H1 (cell line): ENCODE results near the gene CD300LF. TPM values are rescaled to one million over a fixed set of nuclear protein-coding genes. Genes with fewer than 3 reads are reported as not detected.

Experiments used
- CTCF ChIA-PET: fragments of 300-600 bp; sonication (Branson Sonifier 250); formaldehyde crosslinking; loops from one replicate; lab custom pipeline; 2021; ENCODE audit not compliant: partially characterized antibody; lab: Charles Lee
- POLR2A ChIA-PET: fragments of 300-600 bp; sonication (Branson Sonifier 250); formaldehyde crosslinking; loops from one replicate; lab custom pipeline; 2021; ENCODE audit warnings: inconsistent platforms; ENCODE audit not compliant: partially characterized antibody; lab: Charles Lee
- DNase-seq, 2 experiments: peaks; one replicate each; pipeline versions ENCODE4 v3.0.0 to v3.0.0-alpha.2; 2010 to 2022; ENCODE audit warnings: low spot score in 2 of 2, low read depth in 1 of 2, mixed read lengths in 1 of 2
- FAIRE-seq: peaks from 2 replicates; lab custom pipeline; 2011; peaks lifted over from hg19 to GRCh38; lab: Jason Lieb, UNC
- H2AFZ ChIP-seq: 2 replicates; pipeline ENCODE4 v1.8.1; 2012; ENCODE audit warnings: low read length, inconsistent platforms
- H2AK5ac ChIP-seq: 2 replicates; pipeline ENCODE4 v1.6.1; 2013; ENCODE audit warnings: low read depth, low read length
- H2BK120ac ChIP-seq: replicated peaks from 2 replicates; pipeline ENCODE3; 2013; ENCODE audit warnings: low read depth, low read length, inconsistent platforms
- H2BK12ac ChIP-seq: 2 replicates; pipeline ENCODE4 v1.6.1; 2013; ENCODE audit warnings: low read depth, low read length
- H2BK15ac ChIP-seq: 2 replicates; pipeline ENCODE4 v1.6.1; 2013; ENCODE audit warnings: low read length
- H2BK20ac ChIP-seq: 2 replicates; pipeline ENCODE4 v1.6.1; 2013; ENCODE audit warnings: low read length
- H2BK5ac ChIP-seq: 2 replicates; pipeline ENCODE4 v1.6.1; 2013; ENCODE audit warnings: low read depth, low read length
- H3K14ac ChIP-seq: 2 replicates; pipeline ENCODE4 v1.6.1; 2013; ENCODE audit warnings: inconsistent platforms; ENCODE audit not compliant: insufficient read length
- H3K18ac ChIP-seq: 2 replicates; pipeline ENCODE4 v1.6.1; 2013; ENCODE audit warnings: low read length; ENCODE audit errors: extremely low read depth
- H3K23ac ChIP-seq: 2 replicates; pipeline ENCODE4 v1.6.1; 2013; ENCODE audit warnings: inconsistent platforms; ENCODE audit not compliant: insufficient read length
- H3K23me2 ChIP-seq: 2 replicates; pipeline ENCODE4 v1.6.1; 2013; ENCODE audit warnings: low read depth, low read length
- H3K27ac ChIP-seq: 2 replicates; pipeline ENCODE4 v1.6.1; 2011; ENCODE audit warnings: low read depth, low read length, inconsistent platforms
- H3K27me3 ChIP-seq, 4 experiments: replicated peaks in 1 of 4; 1 replicate in 1 of 4; 2 replicates in 3 of 4; pipeline versions ENCODE4 v1.6.1 to v1.8.1; 2011 to 2013; ENCODE audit warnings: low read length in 3 of 4, mild to moderate bottlenecking in 3 of 4, inconsistent platforms in 2 of 4, mixed read lengths in 2 of 4, moderate library complexity in 1 of 4; ENCODE audit not compliant: control insufficient read depth in 3 of 4, insufficient read depth in 3 of 4; ENCODE audit errors: extremely low read depth in 1 of 4
- H3K36me3 ChIP-seq, 4 experiments: 2 replicates each; pipeline versions ENCODE4 v1.6.1 to v1.8.1; 2011 to 2013; ENCODE audit warnings: mild to moderate bottlenecking in 4 of 4, low read length in 3 of 4, moderate library complexity in 2 of 4, control low read depth in 1 of 4, inconsistent platforms in 1 of 4; ENCODE audit not compliant: insufficient read depth in 4 of 4, control insufficient read depth in 2 of 4
- H3K4ac ChIP-seq: replicated peaks from 2 replicates; pipeline ENCODE3; 2013; ENCODE audit warnings: low read length, low read depth, mixed read lengths, inconsistent platforms; ENCODE audit not compliant: insufficient read length
- H3K4me1 ChIP-seq, 4 experiments: replicated peaks in 1 of 4; 1 replicate in 1 of 4; 2 replicates in 3 of 4; pipeline versions ENCODE4 v1.6.1 to v1.8.1; 2011 to 2013; ENCODE audit warnings: low read length in 3 of 4, inconsistent platforms in 2 of 4, mixed read lengths in 1 of 4; ENCODE audit not compliant: insufficient read depth in 4 of 4, control insufficient read depth in 3 of 4
- H3K4me2 ChIP-seq, 2 experiments: 2 replicates each; pipeline versions ENCODE4 v1.6.1 to v1.8.1; 2011 to 2013; ENCODE audit warnings: low read depth in 2 of 2, low read length in 2 of 2, control low read depth in 1 of 2, inconsistent platforms in 1 of 2, mild to moderate bottlenecking in 1 of 2; ENCODE audit not compliant: insufficient read depth in 1 of 2
- H3K4me3 ChIP-seq, 4 experiments: fragments of 200-600, 300-600 bp in 1 of 4; sonication (generic), shearing (Covaris generic), sonication (Bioruptor Twin) in 1 of 4; 2 replicates each; pipeline versions ENCODE4 v1.5.1 to v1.8.1; 2011 to 2016; ENCODE audit warnings: low read length in 4 of 4, low read depth in 3 of 4, control low read depth in 2 of 4, inconsistent platforms in 2 of 4, mild to moderate bottlenecking in 2 of 4, mixed read lengths in 1 of 4, moderate library complexity in 1 of 4; ENCODE audit not compliant: insufficient read depth in 2 of 4; ENCODE audit errors: extremely low read depth in 1 of 4
- H3K56ac ChIP-seq: replicated peaks from 2 replicates; pipeline ENCODE3; 2013; ENCODE audit warnings: low read depth, mild to moderate bottlenecking, mixed read lengths, low read length, inconsistent platforms; ENCODE audit not compliant: insufficient read length
- H3K79me1 ChIP-seq: 2 replicates; pipeline ENCODE4 v1.6.1; 2013; ENCODE audit warnings: low read depth, low read length, control low read depth
- H3K79me2 ChIP-seq, 2 experiments: 2 replicates each; pipeline versions ENCODE4 v1.6.1 to v1.8.1; 2012 to 2013; ENCODE audit warnings: low read length in 2 of 2, mild to moderate bottlenecking in 2 of 2, inconsistent platforms in 1 of 2; ENCODE audit not compliant: insufficient read depth in 2 of 2, control insufficient read depth in 1 of 2
- H3K9ac ChIP-seq, 4 experiments: replicated peaks in 1 of 4; 1 replicate in 1 of 4; 2 replicates in 3 of 4; pipeline versions ENCODE4 v1.6.1 to v1.8.1; 2011 to 2013; ENCODE audit warnings: low read depth in 3 of 4, low read length in 3 of 4, control low read depth in 2 of 4, mild to moderate bottlenecking in 2 of 4, moderate library complexity in 2 of 4, inconsistent platforms in 1 of 4; ENCODE audit errors: extremely low read depth in 1 of 4
- H3K9me3 ChIP-seq, 2 experiments: 2 replicates each; pipeline versions ENCODE4 v1.6.1 to v1.8.1; 2012 to 2013; ENCODE audit warnings: mild to moderate bottlenecking in 2 of 2, moderate library complexity in 2 of 2, control low read depth in 1 of 2, inconsistent platforms in 1 of 2, low read depth in 1 of 2, low read length in 1 of 2, mixed read lengths in 1 of 2; ENCODE audit not compliant: insufficient read depth in 2 of 2
- H4K20me1 ChIP-seq, 2 experiments: replicated peaks in 1 of 2; 2 replicates each; pipeline versions ENCODE3 to v1.8.1; 2011 to 2013; ENCODE audit warnings: inconsistent platforms in 2 of 2, low read length in 2 of 2, mild to moderate bottlenecking in 1 of 2; ENCODE audit not compliant: insufficient read depth in 2 of 2, control insufficient read depth in 1 of 2
- H4K5ac ChIP-seq: 2 replicates; pipeline ENCODE4 v1.6.1; 2013; ENCODE audit warnings: low read length, low read depth, mixed read lengths, inconsistent platforms; ENCODE audit not compliant: insufficient read length
- H4K8ac ChIP-seq: 2 replicates; pipeline ENCODE4 v1.8.0; 2013; ENCODE audit warnings: mild to moderate bottlenecking, moderate library complexity, low read length, inconsistent platforms; ENCODE audit not compliant: insufficient read depth; ENCODE audit errors: extremely low read depth
- H4K91ac ChIP-seq: replicated peaks from 2 replicates; pipeline ENCODE3; 2013; ENCODE audit warnings: low read length, mixed read lengths, inconsistent platforms; ENCODE audit not compliant: insufficient read length
- CHD2 ChIP-seq: IDR thresholded peaks from 2 replicates; pipeline ENCODE4 v1.6.1; 2012; ENCODE audit warnings: low read length, improper control_type of control experiment
- EGR1 ChIP-seq: IDR thresholded peaks from 2 replicates; pipeline ENCODE4 v1.6.1; 2011; ENCODE audit warnings: low read depth, low read length, borderline replicate concordance
- FOSL1 ChIP-seq: IDR thresholded peaks from 2 replicates; pipeline ENCODE4 v1.6.1; 2011; ENCODE audit warnings: mild to moderate bottlenecking, low read depth, low read length, moderate library complexity; ENCODE audit not compliant: insufficient read depth
- HDAC6 ChIP-seq: IDR thresholded peaks from one replicate; pipeline ENCODE4 v1.7.1; 2012; ENCODE audit warnings: low read depth, mild to moderate bottlenecking, inconsistent platforms, low read length, moderate library complexity
- KDM1A ChIP-seq: fragments of 200-600, 300-600 bp; sonication (generic); IDR thresholded peaks from 2 replicates; pipeline ENCODE4 v1.7.1; 2016; ENCODE audit warnings: mild to moderate bottlenecking, low read length, borderline replicate concordance
- MAFK ChIP-seq: IDR thresholded peaks from 2 replicates; pipeline ENCODE4 v1.6.1; 2012; ENCODE audit warnings: low read depth, mild to moderate bottlenecking, improper control_type of control experiment, low read length
- NRF1 ChIP-seq: IDR thresholded peaks from 2 replicates; pipeline ENCODE4 v1.6.1; 2011; ENCODE audit warnings: mild to moderate bottlenecking, low read depth, low read length, improper control_type of control experiment
- POLR2AphosphoS5 ChIP-seq: IDR thresholded peaks from 2 replicates; pipeline ENCODE4 v1.6.1; 2011; ENCODE audit warnings: low read depth, low read length
- RBBP5 ChIP-seq: IDR thresholded peaks from 2 replicates; pipeline ENCODE4 v1.7.1; 2012; ENCODE audit warnings: low read depth, mild to moderate bottlenecking, inconsistent platforms, low read length, moderate library complexity, borderline replicate concordance
- SAP30 ChIP-seq: fragments of 300-600 bp; sonication (generic); IDR thresholded peaks from 2 replicates; pipeline ENCODE4 v1.7.1; 2012; ENCODE audit warnings: low read length, moderate library complexity, mild to moderate bottlenecking, inconsistent platforms; ENCODE audit not compliant: insufficient read depth, insufficient replicate concordance
- SIN3A ChIP-seq, 2 experiments: IDR thresholded peaks in 1 of 2; conservative IDR thresholded peaks in 1 of 2; 2 replicates each; pipeline ENCODE4 v1.6.1; 2011 to 2012; ENCODE audit warnings: low read length in 2 of 2, improper control_type of control experiment in 1 of 2, low read depth in 1 of 2, mild to moderate bottlenecking in 1 of 2
- SRF ChIP-seq: IDR thresholded peaks from 2 replicates; pipeline ENCODE4 v1.6.1; 2011; ENCODE audit warnings: mild to moderate bottlenecking, low read depth, low read length, moderate library complexity
- SUZ12 ChIP-seq: fragments of 200-600 bp; sonication (generic); IDR thresholded peaks from 2 replicates; pipeline ENCODE4 v1.6.1; 2012; ENCODE audit warnings: mild to moderate bottlenecking, inconsistent platforms, low read length, moderate library complexity, mixed read lengths
- WGBS, 2 experiments: shearing (Covaris generic) in 1 of 2; methylation state at CpG; one replicate each; pipeline versions ENCODE4 v1.1.6 to v1.1.7; 2013 to 2015; ENCODE audit warnings: low lambda C conversion rate in 2 of 2, mixed read lengths in 2 of 2, inconsistent platforms in 1 of 2, low coverage in 1 of 2, missing lambda C conversion rate in 1 of 2; ENCODE audit not compliant: insufficient replicate concordance in 2 of 2, insufficient coverage in 1 of 2, insufficient read length in 1 of 2; ENCODE audit errors: extremely low coverage in 1 of 2, missing lambda C conversion rate in 1 of 2; 5-methylcytosine and 5-hydroxymethylcytosine counted together
- long read RNA-seq, 2 experiments: library from RNA in 1 of 2; library from capped mRNA in 1 of 2; stranded (forward); transcript quantifications; one replicate each; pipeline ENCODE4 v2.0.0, GENCODE V29; 2021; ENCODE audit warnings: inconsistent platforms in 1 of 2
- polyA minus RNA-seq, 3 experiments: library from RNA; depleted of rRNA, polyadenylated mRNA; stranded (reverse); fragments of >200 nt; gene quantifications; 1 replicate in 2 of 3; 2 replicates in 1 of 3; pipeline ENCODE4 v1.2.3, GENCODE V29; 2011
- polyA plus RNA-seq, 7 experiments: library from polyadenylated mRNA; depleted of rRNA in 3 of 7; stranded (reverse) in 5 of 7; unstranded in 2 of 7; fragments of >200 nt in 5 of 7; fragments of 200-250 nt in 2 of 7; gene quantifications; 1 replicate in 5 of 7; 2 replicates in 1 of 7; 4 replicates in 1 of 7; pipeline versions ENCODE4 v1.2.1 to v1.2.3, GENCODE V29; 2011 to 2013; ENCODE audit warnings: missing spikeins in 2 of 7, mixed read lengths in 2 of 7
- total RNA-seq: library from RNA; stranded (reverse); fragmentation: NEBNext Ultra II Directional; extraction: Animal tissue kit (Norgen Biotek cat#: 25700); gene quantifications from 2 replicates; pipeline ENCODE4 v1.2.1, GENCODE V29; 2021

Gene CD300LF
- not detected in 2 replicates for total RNA-seq
- polyA plus RNA-seq (2011; rRNA removed): not detected in 2 replicates
- polyA plus RNA-seq (2011; cell fraction: cytosol; rRNA removed): not detected
- not detected for polyA plus RNA-seq (2011; cell fraction: nucleus; rRNA removed)
- polyA plus RNA-seq (2012, experiment 1 of 2): not detected in 4 replicates
- polyA plus RNA-seq (2012, experiment 2 of 2): not detected
- polyA plus RNA-seq (2013, experiment 1 of 2): not detected
- not detected for polyA plus RNA-seq (2013, experiment 2 of 2)
- polyA minus RNA-seq (2011; rRNA and poly(A)+ RNA removed): not detected in 2 replicates
- polyA minus RNA-seq (2011; cell fraction: cytosol; rRNA and poly(A)+ RNA removed): not detected
- not detected for polyA minus RNA-seq (2011; cell fraction: nucleus; rRNA and poly(A)+ RNA removed)
- long read RNA-seq, experiment 1: 0 reads
- long read RNA-seq, experiment 2: 0 reads

DNA sequence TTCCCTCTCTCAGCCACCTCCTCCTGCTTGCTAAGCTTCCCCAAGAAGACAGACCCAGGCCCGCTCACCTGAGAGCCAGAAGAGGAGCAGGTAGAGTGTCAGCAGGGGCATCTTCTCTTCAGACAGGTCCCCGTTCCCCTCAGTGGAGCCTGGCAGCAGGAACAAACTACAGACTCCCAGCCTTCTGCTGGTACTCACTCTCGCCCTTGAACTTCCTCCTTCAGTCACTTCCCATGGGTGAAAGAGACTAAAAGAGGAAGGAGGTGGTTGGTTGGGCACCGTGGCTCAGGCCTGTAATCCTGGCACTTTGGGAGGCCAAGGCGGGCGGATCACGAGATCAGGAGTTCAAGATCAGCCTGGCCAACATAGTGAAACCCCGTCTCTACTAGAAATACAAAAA is at the start of gene CD300LF:
Gene CD300LF, minus strand, starts transcription at position 168 of the 400 bp plus-strand sequence. Its CDS starts 57 bp downstream, at position 111.
- Histone ChIP-seq H3K56ac (no peak within 1 kb of the TSS), H4K20me1 (no peaks in the 10 kb centered on the region), H2AFZ (no peak within 1 kb of the TSS), H4K91ac (no peak within 1 kb of the TSS), H2AK5ac (no peak within 1 kb of the TSS), H3K9ac (no peak within 1 kb of the TSS), H3K23me2 (no peaks in the 10 kb centered on the region), H3K27me3 (no peaks in the 10 kb centered on the region; a peak in 1 of 7 replicates), H3K79me2 (no peaks in the 10 kb centered on the region), H3K4me2 (no peak within 1 kb of the TSS), H3K18ac (no peak within 1 kb of the TSS), H2BK12ac (no peak within 1 kb of the TSS), H2BK5ac (no peak within 1 kb of the TSS), H2BK15ac (no peak within 1 kb of the TSS), H3K14ac (no peak within 1 kb of the TSS), H2BK20ac (no peak within 1 kb of the TSS), H3K4me3 (no peak within 1 kb of the TSS), H3K36me3 (no peaks in the 10 kb centered on the region), H3K79me1 (no peaks in the 10 kb centered on the region), H3K4me1 (no peaks in the 10 kb centered on the region), H3K9me3 (no peaks in the 10 kb centered on the region), H2BK120ac (no peak within 1 kb of the TSS), H3K4ac (no peak within 1 kb of the TSS), H4K5ac (no peak within 1 kb of the TSS), H4K8ac (peak within 1 kb of the TSS; percentile 41; the same call in 1 of the 2 replicates), H3K23ac (no peak within 1 kb of the TSS), H3K27ac (no peak within 1 kb of the TSS)
- FAIRE-seq: no peak
- ChIA-PET CTCF (interaction anchor here (0.8 to 1.6 kb wide), 4 partner anchors 23 to 61 kb away, joined by 3 to 5 read pairs (median 4); partner anchors contain the start of gene RAB37), POLR2A (no interaction called here)
- WGBS, 2 experiments: 93% methylated on average over 7 of the region's 8 CpGs; no CpG with 5 or more reads in 1 of the 2 experiments
- no peak for DNase-seq
- TF ChIP-seq CHD2 (no peak), SRF (no peak), RBBP5 (no peak), SAP30 (no peak), NRF1 (no peak), FOSL1 (no peak), SIN3A (conservative IDR thresholded peaks at IDR 0.05 in 1 of 2, IDR thresholded peaks at IDR 0.05 in 1 of 2; ENCODE audit: low read depth in 1 of 2, low read length in 2 of 2) (no peak), HDAC6 (no peak), MAFK (no peak), SUZ12 (no peak), KDM1A (no peak), EGR1 (no peak), POLR2AphosphoS5 (no peak)
